Measurements from ENCODE around the gene AGFG2. TPM values are rescaled to one million over a fixed set of nuclear protein-coding genes. Genes with fewer than 3 reads are reported as not detected.

Gene AGFG2
- total and polyA plus RNA-seq, 10 of the 15 experiments (the other 5 are each of a cell fraction or from before 2014, with no cell fraction given), result 0.90 to 71.5 (median 25.4) TPM

DNA sequence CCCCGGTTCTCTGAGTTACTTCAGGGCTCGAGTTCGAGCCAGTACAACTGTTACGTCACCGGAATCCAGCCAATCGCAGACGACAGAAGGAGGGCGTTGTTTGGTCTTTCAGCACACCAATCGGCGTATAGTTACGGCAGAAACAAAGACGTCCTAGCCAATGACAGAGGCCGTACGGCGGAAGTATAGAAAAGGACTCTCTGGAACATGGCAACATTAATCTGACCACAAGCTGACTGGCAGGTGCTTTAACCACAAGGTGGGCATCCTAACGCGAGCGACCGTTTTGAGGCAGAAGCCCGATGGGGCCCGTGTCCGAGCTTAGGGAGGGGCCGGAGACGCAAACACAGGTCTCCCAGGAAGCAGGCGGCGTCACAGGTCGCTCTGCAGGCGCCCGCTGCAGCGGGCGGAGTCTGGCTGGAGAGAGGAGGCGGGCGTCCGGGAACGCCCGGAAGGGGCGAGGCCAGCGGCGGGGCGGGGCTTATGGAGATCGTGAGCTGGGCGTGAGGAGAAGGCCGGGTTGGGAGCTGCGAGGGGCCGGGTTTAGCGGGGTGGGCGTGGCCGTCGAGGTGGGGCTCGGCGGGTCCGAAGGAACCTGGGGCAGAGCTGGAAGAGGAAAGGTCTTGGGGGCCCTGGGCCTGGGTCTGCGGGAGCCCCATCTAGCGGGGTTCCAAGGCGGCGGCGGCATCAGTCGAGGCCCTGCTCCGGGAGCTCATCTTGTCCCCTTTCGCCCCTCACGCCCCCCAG, 73.2 kb downstream of the AGFG2 start, which contains the start of gene MOSPD3 (continued):
- TF ChIP-seq NBN (IDR thresholded peaks at IDR 0.05) (peak; percentile 69), DPF2 (IDR thresholded peaks at IDR 0.05) (peak; percentile 30; the same call in 1 of the 2 replicates), MYB (IDR thresholded peaks at IDR 0.05; ENCODE audit: borderline replicate concordance, low read depth, low read length) (0 out of 2 replicates have a peak, but pooled peaks have one; percentile 34), HDAC2 (IDR thresholded peaks at IDR 0.05) (no peak), FOXK2 (IDR thresholded peaks at IDR 0.05) (no peak), SIN3A (IDR thresholded peaks at IDR 0.05; ENCODE audit: low read depth, low read length) (peak; percentile 47; the same call in 1 of the 2 replicates), SPI1 (IDR thresholded peaks at IDR 0.05; ENCODE audit: borderline replicate concordance, insufficient read depth, low read depth, low read length) (no peak), PML (IDR thresholded peaks at IDR 0.05; ENCODE audit: low read length) (peak; percentile 70; the same call in 1 of the 2 replicates), WRNIP1 (IDR thresholded peaks at IDR 0.05; ENCODE audit: borderline replicate concordance, low read depth, low read length) (no peak), CHD2 (IDR thresholded peaks at IDR 0.05; ENCODE audit: borderline replicate concordance, low read depth, low read length) (peak; percentile 85), ZZZ3 (IDR thresholded peaks at IDR 0.05; ENCODE audit: control insufficient read depth, insufficient read length, low read depth) (no peak), POLR2AphosphoS2 (IDR thresholded peaks at IDR 0.05; ENCODE audit: low read depth, low read length) (peak; percentile 89), TAF1 (IDR thresholded peaks at IDR 0.05; ENCODE audit: borderline replicate concordance, low read depth, low read length) (peak; percentile 23; the same call in 1 of the 2 replicates), IKZF1 (conservative IDR thresholded peaks at IDR 0.05) (peak; percentile 18; the same call in 1 of the 2 replicates), ATF7 (IDR thresholded peaks at IDR 0.05; ENCODE audit: low read depth) (peak; percentile 98), NFIC (IDR thresholded peaks at IDR 0.05; ENCODE audit: low read depth, low read length) (no peak), RB1 (IDR thresholded peaks at IDR 0.05; ENCODE audit: borderline replicate concordance) (peak; percentile 69; the same call in 1 of the 2 replicates), HCFC1 (IDR thresholded peaks at IDR 0.05; ENCODE audit: low read length) (peak; percentile 39; the same call in 1 of the 2 replicates), YY1 (IDR thresholded peaks at IDR 0.05; ENCODE audit: low read depth, low read length) (peak; percentile 73), FOS (IDR thresholded peaks at IDR 0.05; ENCODE audit: borderline replicate concordance, extremely low read depth, insufficient read length) (peak; percentile 57), CREB1 (IDR thresholded peaks at IDR 0.05; ENCODE audit: low read depth) (peak; percentile 89), HDGF (IDR thresholded peaks at IDR 0.05) (peak; percentile 97), KLF5 (IDR thresholded peaks at IDR 0.05; ENCODE audit: partially characterized antibody) (peak; percentile 84)
- TF ChIP-seq, protein P1, sequence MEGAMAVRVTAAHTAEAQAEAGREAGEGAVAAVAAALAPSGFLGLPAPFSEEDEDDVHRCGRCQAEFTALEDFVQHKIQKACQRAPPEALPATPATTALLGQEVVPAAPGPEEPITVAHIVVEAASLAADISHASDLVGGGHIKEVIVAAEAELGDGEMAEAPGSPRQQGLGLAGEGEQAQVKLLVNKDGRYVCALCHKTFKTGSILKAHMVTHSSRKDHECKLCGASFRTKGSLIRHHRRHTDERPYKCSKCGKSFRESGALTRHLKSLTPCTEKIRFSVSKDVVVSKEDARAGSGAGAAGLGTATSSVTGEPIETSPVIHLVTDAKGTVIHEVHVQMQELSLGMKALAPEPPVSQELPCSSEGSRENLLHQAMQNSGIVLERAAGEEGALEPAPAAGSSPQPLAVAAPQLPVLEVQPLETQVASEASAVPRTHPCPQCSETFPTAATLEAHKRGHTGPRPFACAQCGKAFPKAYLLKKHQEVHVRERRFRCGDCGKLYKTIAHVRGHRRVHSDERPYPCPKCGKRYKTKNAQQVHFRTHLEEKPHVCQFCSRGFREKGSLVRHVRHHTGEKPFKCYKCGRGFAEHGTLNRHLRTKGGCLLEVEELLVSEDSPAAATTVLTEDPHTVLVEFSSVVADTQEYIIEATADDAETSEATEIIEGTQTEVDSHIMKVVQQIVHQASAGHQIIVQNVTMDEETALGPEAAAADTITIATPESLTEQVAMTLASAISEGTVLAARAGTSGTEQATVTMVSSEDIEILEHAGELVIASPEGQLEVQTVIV (IDR thresholded peaks at IDR 0.05; ENCODE audit: borderline replicate concordance, partially characterized antibody), result peak; percentile 33
- TF ChIP-seq, protein P2, sequence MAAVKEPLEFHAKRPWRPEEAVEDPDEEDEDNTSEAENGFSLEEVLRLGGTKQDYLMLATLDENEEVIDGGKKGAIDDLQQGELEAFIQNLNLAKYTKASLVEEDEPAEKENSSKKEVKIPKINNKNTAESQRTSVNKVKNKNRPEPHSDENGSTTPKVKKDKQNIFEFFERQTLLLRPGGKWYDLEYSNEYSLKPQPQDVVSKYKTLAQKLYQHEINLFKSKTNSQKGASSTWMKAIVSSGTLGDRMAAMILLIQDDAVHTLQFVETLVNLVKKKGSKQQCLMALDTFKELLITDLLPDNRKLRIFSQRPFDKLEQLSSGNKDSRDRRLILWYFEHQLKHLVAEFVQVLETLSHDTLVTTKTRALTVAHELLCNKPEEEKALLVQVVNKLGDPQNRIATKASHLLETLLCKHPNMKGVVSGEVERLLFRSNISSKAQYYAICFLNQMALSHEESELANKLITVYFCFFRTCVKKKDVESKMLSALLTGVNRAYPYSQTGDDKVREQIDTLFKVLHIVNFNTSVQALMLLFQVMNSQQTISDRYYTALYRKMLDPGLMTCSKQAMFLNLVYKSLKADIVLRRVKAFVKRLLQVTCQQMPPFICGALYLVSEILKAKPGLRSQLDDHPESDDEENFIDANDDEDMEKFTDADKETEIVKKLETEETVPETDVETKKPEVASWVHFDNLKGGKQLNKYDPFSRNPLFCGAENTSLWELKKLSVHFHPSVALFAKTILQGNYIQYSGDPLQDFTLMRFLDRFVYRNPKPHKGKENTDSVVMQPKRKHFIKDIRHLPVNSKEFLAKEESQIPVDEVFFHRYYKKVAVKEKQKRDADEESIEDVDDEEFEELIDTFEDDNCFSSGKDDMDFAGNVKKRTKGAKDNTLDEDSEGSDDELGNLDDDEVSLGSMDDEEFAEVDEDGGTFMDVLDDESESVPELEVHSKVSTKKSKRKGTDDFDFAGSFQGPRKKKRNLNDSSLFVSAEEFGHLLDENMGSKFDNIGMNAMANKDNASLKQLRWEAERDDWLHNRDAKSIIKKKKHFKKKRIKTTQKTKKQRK (IDR thresholded peaks at IDR 0.05; ENCODE audit: low read depth, low read length), result no peak
- TF ChIP-seq, protein P3, sequence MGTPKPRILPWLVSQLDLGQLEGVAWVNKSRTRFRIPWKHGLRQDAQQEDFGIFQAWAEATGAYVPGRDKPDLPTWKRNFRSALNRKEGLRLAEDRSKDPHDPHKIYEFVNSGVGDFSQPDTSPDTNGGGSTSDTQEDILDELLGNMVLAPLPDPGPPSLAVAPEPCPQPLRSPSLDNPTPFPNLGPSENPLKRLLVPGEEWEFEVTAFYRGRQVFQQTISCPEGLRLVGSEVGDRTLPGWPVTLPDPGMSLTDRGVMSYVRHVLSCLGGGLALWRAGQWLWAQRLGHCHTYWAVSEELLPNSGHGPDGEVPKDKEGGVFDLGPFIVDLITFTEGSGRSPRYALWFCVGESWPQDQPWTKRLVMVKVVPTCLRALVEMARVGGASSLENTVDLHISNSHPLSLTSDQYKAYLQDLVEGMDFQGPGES (IDR thresholded peaks at IDR 0.05), result peak; percentile 68

All from GM12878 (cell line).